Dermis blood vessel endothelial cell (primary cell): ENCODE results near the gene MGAT5B. TPM values are rescaled to one million over a fixed set of nuclear protein-coding genes. Genes with fewer than 3 reads are reported as not detected.

Experiments used
- DNase-seq: peaks from one replicate; pipeline ENCODE4 v3.0.0; 2010
- total RNA-seq: library from RNA; depleted of rRNA; stranded (reverse); fragments of >200 nt; gene quantifications from 2 replicates; pipeline ENCODE4 v1.2.3, GENCODE V29; 2014

MGAT5B gene
- total RNA-seq, 1 donor from 2014 or later, result 0.34 TPM

DNA sequence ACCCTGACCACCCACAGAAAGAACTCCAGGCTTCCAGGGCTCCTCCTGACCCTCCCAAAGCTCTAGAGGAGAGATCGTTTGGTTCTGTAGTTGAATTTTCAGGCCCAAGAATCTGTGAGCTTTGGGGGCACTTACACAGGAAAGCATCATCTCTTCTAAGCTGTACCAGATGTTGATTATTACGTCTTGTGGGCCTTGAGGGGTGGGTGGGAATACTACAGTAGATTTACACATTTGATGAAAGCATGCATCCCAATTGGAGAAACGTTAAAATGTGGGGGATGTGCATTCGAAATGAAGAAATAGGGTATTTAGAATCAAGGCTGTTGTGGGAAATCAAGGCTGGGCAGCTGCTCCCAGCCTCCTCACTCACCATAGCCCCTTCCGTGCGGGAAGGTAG is 61.9 kb downstream of the MGAT5B start:
- DNase-seq, result no peak

DNA sequence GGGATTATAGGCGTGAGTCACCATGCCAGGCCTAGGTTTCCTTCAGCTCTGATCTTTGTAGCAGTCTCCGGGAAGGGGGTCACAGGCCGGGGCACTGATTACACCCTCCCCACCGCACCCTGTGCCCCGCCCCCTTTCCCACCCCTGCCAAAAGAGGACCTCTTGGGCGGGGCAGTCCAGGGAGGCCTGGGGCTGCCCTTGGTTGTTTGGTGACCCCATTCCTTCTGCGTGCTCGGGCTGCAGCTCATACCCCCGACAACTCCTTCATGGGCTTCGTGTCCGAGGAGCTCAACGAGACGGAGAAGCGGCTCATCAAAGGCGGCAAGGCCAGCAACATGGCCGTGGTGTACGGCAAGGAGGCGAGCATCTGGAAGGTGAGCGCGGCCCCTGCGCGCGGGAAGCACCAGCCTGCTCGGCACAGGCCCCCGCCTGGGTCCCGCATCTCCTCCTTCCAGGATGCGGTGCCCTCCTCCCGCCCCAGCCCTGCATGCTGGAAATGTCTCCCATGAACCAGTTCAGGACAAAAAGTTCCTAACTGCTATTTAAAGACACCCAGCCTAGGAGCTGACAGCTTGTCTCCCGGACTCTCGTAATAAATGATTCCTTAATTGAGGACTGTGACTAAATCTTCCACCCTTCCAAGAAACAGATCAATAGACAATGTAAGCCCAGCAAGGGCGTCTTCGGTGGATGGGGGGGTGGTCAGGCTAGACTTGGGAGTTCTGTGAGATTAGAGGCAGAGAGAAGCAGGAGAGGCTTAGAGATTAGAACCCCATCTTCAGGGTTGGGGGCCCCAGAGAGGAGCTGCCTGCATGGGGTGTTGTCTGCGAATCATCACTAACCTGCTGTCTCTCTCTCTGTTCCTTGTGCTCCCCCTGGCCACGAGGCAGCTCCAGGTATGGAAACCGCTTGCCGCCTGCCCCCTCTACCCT is 64.5 kb downstream of the MGAT5B start:
- no peak for DNase-seq

DNA sequence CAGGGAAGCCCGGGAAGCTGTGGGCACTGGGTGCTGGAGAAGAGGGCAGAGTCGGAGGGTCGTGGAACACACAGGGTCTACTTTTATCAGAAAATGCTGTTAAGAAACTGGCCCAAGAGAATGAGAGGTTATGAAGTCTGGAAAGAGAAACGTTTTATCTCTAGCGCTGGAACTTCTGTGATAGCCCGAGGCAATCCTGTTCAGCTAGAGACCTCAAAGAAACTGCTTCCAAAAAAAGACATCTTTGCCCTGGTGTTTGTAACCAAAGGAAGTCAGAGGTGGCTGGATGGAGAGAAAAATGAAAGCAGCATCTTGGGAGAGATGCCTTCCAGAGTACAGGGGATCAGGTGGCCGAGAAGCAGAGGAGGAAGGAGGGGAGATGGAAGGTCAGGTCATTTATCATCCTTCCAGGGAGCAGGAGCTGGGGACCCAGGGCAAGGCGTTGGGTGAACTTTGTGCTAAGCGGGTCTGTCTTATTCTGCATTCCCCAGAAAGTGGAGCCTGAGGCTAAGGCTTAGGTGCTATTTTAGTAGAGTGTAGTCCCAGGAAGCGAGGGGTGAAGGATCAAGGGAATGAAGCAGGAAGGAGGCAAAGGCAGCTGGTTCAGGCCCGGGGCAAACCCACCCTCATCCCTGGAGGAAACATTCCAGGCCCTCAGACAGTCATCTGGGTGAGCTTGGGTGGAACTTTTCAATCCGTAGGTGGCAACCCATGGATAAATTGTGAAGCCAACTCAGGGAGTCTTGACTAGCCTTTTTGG is 66.5 kb downstream of the MGAT5B start:
- DNase-seq, result no peak

DNA sequence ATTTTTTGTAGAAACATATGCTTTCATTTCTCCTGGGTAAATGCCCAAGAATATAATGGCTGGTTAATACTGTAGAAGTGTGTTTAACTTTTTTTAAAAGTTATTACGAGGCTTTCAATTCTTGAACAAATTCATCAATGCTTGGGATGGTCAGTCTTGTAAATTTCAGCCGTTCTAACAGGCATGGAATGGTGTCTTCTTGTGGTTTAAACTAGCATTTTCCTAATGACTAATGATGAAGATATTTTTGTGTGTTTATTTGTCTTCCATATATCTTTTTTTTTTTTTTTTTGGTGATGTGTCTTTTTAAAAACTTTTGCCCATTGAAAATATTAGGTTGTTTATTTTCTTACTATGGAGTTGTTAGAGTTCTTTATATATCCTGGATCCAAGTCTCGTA is 67.1 kb downstream of the MGAT5B start:
- DNase-seq, result no peak

DNA sequence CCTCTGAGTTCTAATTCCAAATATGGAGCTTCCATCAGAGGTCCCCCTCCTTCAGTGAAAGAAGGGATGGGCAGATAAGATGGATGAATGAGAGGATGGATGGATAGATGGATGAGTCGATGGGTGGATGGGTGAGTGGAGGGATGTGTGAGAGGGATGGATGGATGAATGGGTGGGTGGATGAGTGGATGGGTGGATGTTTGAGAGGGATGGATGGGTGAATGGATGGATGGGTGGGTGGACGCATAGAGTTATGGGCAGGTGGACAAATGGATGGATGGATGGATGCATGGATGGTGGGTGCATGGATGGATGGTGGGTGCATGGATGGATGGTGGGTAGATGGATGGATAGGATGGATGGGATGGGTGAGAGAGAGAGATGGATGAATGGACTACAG is 69.0 kb downstream of the MGAT5B start:
- no peak for DNase-seq

DNA sequence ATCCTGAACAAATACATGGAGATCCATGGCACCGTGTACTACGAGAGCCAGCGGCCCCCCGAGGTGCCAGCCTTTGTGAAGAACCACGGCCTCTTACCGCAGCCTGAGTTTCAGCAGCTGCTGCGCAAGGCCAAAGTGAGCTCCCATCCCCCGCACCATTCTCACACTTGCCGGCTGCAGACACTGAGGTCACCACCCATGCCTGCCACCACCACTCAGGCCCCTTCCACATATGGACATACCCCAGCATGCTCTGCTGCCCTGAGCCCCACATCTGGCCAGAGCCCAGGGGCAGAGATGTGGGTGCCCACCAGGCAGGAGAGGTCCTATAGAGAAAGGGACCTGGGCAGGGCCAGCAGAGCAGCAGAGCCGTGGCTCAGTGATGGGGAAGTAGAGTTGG is 69.8 kb downstream of the MGAT5B start:
- no peak for DNase-seq

DNA sequence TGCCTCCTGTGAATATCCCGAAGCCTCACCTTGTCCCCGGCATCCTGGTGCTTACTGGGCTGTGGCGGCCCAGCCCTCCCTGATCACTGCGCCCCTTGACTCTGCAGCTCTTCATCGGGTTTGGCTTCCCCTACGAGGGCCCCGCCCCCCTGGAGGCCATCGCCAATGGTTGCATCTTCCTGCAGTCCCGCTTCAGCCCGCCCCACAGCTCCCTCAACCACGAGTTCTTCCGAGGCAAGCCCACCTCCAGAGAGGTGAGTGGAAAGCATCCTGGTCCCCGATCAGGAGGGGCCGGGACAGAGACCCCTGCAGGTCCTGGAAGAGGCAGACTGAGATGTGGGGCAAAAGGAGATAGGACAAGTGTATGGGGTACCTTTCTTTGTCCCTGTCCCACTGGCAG is 72.1 kb downstream of the MGAT5B start:
- DNase-seq, result no peak

DNA sequence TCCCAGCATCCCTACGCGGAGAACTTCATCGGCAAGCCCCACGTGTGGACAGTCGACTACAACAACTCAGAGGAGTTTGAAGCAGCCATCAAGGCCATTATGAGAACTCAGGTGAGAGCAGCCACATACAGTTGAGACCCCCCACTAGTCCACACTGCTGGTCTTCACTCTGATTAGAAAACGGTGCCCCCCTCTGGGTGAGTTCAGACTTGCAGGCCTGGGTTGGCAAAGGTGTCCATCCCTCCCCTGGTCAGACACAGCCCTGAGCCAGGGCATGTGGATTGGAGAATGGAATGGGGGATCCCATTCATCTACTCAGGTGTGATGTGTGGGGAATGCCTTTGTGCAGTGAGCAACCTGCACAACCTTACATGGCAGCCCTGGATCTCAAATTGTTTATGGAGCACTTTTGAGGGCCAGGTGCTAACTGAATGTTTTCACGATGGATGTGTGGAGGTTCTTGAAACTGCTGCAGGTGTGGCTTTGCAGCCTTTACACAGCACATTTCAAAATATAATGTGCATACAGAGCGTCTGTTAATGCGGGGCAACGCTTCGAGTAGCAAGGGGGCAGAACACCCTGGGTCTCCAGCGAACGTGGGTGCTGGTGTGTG is 72.6 kb downstream of the MGAT5B start:
- DNase-seq, result peak; percentile 28

DNA sequence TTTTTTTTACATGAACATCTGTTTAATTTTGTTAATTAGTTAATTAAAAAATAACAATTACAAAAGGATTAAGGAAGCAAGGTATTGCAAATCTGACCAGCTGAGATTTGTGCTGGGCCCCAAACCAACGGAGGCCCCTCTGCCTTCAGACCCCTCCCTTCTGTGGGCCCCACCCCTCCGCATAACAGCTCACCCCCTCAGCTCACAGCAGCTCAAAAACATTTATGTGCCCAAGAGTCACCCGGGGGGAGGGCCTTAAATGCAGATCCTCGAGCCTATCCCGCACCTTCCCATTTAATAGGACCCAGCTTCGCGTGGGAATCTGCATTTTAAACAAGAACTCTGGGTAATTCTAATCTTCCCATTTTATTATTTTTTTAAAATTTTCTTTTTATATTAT is 75.0 kb downstream of the MGAT5B start:
- no peak for DNase-seq

DNA sequence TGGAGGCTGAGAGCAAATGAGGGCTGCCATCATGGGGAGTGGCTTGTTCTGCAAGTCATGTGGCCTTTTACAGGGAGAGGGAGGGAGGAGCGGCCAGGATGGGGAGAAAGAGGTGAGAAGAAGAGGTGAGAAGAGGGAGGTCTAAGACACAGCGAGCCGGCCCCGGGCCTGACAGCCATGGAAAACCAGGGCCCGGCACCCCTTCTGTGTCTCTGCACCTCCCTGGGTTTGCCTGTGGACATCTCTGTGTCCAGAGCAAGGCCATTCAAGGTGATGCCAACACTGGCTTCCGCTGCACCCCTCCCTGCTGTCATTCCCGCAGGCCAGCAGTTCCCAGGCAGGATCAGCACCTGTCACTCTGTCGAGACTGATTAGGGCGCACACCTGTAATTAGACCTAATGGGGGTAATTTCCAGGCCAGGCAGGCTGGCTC is 75.6 kb downstream of the MGAT5B start:
- DNase-seq, result no peak

DNA sequence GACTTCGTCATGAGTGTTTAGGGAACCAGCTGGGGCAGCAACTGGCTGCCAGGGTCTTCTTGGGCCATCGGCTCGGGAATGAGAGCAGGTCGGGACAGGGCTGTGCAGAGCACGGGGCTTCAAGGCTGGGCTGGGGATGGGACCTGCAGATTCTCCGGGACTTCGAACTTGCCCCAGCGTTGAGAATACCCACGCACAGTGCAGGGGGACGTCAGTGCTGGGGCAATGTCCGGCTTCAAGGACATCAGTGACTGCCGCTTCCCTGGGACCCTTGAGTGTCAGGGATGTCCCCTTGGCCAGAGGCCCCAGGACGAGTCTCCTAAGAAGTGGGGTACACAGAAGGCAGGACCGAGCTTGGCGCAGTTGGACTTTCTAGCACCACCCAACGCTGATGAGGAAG is 76.3 kb downstream of the MGAT5B start:
- no peak for DNase-seq

DNA sequence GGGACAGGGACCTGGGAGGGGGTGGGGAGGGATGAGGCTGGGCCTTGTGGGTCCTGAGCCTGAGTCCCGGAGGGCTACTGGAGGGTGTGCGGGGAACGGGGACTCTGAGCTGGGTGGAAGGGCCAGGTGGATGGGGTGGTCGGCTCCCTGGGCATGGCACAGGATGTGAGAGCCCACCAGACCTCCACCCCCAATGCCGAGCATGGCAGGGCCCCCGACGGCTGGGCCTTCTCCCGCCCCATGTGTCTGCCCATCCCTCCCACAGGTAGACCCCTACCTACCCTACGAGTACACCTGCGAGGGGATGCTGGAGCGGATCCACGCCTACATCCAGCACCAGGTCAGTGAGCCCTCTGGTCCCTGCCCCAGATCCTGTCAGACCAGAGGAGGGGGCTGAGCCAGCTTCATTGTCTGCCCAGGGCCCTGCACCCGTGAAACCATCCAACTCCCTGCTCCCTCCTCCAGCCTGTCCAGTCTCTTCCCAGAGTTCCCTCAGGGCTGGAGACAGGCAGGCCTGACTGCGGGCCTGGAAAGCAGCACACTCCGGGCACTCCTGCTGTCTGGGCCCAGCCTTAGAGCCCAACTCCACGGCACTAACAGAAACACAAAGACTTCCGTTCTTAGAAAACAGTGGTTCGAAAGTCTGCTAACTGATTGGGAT is 78.0 kb downstream of the MGAT5B start:
- no peak for DNase-seq

DNA sequence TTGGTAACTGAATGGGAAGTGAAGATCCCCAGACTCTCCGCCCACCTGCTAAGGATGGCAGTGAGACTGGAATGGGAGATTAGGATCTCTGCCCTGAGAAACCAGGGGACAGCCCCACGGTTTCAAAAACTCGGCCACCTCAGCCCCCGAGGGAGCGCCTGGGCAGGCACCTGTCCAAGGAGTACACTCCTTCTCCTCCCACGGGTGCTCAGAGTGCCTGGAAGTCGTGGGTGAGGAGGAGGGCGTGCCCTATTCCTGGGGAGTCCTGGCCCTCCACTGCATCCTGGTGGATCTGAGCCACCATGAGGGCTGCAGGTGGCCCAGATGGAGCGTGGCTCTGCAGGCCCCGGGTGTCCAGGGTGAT is 78.5 kb downstream of the MGAT5B start:
- DNase-seq, result no peak

DNA sequence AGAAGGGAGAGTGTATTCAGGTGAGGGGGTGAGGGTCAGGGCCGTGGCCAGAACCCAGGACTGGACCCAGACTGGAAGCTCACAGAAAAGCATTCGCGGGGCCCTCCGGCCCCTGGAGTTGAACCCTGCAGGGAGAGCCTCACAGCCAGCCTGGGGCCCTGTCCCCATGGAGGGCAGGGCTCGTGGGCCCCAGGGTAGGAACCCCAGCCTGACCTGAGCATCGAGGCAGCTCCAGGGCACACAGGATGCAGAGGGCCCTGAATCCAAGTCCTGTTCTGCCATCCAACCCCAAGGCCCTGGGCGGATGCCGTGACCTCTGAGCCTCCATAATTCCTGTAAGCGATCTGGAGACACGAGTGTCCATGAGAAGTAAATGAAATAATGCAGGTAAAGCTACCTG is 79.1 kb downstream of the MGAT5B start:
- no peak for DNase-seq

DNA sequence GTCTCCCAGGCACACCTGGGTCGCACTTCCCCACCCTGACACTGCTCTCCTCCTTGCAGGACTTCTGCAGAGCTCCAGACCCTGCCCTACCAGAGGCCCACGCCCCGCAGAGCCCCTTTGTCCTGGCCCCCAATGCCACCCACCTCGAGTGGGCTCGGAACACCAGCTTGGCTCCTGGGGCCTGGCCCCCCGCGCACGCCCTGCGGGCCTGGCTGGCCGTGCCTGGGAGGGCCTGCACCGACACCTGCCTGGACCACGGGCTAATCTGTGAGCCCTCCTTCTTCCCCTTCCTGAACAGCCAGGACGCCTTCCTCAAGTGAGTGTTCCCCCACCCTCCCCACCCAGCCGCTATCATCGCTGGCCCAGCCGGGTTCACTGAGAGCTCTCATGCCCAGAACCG is 79.6 kb downstream of the MGAT5B start:
- DNase-seq, result no peak

DNA sequence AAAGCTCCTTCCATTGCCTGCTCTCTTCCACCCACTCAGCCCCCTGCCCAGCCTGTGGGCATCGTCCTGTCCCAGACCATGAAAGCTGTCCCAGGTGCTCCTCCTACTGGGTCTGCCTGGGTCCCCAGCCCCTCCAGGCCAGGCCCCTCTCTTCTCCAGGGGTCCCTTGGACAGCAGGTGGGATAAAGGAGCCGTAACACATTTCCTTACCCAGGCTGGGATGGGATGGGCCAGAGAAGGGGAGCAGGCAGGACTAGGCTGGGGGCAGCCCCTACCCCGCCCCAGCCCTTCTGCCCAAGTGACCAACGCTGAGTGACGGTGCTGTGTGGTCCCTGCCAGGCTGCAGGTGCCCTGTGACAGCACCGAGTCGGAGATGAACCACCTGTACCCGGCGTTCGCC is 80.1 kb downstream of the MGAT5B start:
- DNase-seq, result no peak

DNA sequence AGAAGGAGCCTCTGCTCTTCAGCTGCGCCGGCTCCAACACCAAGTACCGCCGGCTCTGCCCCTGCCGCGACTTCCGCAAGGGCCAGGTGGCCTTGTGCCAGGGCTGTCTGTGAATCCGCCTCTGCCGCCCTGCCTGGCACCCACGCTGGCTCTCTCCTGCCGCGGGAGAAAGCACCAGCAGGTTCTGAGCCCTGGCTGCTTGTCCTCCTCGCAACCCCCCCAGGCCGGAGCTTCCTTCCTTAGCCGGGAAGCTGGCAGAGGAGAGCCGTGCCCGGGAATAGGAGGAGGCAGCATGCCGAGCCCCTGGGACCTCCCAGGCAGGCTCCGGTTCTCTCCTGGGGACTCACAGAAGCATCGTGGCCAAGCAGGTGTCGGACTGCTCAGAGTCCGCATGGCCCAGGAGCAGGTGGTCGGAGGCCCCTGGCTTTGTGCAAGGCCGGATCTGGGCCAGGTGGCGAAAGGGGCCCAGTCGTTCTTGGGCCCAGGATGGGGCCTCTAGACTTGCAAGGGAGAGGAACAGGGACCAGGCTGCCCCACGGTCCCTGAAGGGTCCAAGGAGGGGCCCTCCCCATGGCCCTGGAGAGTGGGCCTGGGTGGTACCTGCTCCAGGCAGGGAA is 80.6 kb downstream of the MGAT5B start:
- DNase-seq, result no peak

DNA sequence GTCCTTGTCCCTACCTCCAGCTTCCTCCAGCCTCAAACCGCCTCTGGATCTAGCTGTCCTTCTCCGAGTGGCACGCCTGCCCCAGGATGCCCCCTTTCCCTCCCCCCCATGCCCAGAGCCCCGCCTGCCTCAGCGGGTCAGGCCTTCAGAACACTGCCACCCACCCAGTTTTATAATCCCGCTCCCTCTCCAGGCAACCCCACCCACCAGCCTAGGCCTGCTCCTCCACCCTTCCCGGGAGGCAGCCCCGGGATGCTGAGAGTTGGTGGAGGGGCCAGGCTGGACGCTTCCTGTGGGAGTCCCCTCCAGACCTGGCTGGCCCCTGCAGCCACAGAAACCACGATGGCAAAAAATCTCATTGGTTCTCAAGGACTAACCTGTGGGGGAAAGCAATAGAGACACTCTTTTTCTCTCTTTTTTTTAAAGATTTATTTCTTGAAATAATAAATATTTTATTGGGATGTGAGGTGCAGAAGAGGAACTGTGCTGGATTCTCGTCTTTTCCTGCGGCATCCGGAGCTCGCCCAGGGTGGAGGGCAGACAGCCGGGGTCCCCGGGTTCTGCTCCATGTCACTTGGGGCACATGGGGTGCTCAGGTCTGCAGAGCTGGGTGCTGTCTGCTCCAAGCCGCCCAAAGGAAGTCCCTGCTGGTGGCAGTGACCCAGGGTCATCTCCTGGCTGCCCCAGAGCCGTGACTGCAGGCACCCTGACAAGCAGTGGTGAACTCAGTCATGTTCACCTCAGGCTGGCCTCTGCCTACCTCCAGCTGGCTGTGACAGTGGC is 81.9 kb downstream of the MGAT5B start:
- no peak for DNase-seq

DNA sequence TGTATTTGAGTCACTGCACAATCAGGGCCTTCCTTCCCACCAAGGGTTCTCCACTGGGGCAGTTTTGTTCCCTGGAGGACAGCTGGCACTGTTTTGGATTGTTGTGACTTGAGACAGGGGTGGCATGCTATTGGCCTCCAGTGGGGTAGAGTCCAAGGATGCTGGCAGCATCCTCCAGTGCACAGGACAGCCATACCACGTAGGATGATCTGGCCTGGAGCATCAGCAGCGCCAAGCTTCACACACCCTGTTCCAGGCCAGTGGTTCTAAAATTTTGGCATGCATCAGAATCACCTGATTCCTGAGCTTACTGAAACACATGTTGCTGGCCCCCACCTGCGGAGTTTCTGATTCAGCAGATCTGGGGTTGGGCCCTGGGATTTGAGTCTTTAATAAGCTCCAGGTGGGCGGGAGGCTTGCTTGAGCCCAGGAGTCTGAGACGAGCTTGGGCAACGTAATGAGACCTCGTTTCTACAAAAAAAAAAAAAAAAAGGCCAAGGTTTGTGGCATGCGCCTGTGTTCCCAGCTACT is 83.2 kb downstream of the MGAT5B start:
- DNase-seq, result no peak

DNA sequence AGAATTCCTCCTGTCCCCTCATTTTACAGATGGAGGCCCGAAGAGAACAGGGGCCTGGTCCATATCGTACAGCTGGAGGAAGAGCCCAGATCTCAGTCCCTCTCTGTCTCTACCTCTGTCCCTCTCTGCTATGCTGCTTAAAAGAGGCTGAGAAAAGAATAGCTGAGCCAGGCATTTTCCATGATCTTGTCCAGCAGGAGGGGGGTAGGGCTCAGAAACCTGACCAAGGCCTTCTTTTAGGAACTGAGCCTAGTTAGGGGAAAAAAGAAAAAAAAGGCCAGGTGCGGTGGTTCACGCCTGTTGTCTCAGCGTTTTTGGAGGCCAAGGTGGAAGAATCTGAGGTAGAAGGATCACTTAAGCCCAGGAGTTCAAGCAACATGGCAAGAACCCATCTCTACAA is 84.2 kb downstream of the MGAT5B start:
- DNase-seq, result no peak

DNA sequence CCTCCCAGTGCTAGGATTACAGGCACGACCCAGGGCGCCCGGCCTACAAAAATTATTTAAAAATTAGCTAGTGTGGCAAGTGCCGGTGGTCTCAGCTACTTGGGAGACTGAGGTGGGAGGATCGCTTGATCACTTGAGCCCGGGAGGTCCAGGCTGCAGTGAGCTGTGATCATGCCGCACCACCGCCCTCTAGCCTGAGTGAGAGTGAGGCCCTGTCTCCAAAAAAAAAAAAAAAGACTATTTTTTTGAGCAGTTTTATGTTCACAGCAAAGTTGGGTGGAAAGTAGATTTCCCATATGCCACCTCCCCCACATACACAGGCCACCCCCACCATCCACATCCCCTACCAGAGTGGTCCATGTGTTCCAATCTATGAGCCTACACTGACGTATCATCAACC is 84.9 kb downstream of the MGAT5B start:
- DNase-seq, result no peak

DNA sequence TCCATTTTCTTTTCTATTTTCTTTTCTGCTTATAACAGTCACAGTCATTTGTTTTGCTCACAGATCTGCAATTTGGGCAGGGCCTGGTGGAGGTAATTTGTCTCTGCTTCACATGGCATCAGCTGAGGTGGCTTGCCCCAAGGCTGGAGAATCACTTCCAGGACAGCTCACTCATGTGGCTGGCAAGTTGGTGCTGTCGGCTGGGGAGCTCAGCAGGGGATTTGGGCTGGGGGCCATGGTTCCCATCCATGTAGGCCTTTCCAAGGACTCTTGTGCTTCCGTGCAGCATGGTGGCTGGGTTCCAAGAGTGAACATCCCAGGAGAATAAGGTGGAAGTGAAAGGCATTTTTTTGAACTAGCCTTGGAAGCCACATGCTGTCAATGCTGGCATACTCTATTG is 85.7 kb downstream of the MGAT5B start:
- no peak for DNase-seq
